ENCODE data around the gene BMPR1B.

BMPR1B gene

GRCh38 chr4:94941706-94942105 lies 184.0 kb downstream of the BMPR1B start:
- no peaks in the 10 kb centered on the region for H3K27me3 ChIP-seq (ENCODE audit: low read depth)
- no peak overlapping the region for H3K4me3 ChIP-seq
- no peak for DNase-seq (ENCODE audit: low spot score in 2 of 2)
- peaks cover 9% of the 10 kb centered on the region for H3K4me1 ChIP-seq
- no peaks in the 10 kb centered on the region for H3K36me3 ChIP-seq (replicated peaks)
- no peaks in the 10 kb centered on the region for H3K9me3 ChIP-seq
- in situ Hi-C loops (cut with MboI; ENCODE audit: low sequenced_read_pairs), result no loop called here

GRCh38 chr4:94944726-94945125 lies 187.0 kb downstream of the BMPR1B start:
- DNase-seq (ENCODE audit: low spot score in 2 of 2), result no peak
- no peaks in the 10 kb centered on the region for H3K9me3 ChIP-seq
- no peaks in the 10 kb centered on the region for H3K36me3 ChIP-seq (replicated peaks)
- H3K4me3 ChIP-seq, result no peak overlapping the region
- H3K27me3 ChIP-seq (ENCODE audit: low read depth), result no peaks in the 10 kb centered on the region
- peaks cover 11% of the 10 kb centered on the region for H3K4me1 ChIP-seq
- in situ Hi-C loops (cut with MboI; ENCODE audit: low sequenced_read_pairs), result no loop called here

GRCh38 chr4:94947681-94948108 lies 189.9 kb downstream of the BMPR1B start:
- in situ Hi-C loops (cut with MboI; ENCODE audit: low sequenced_read_pairs), result no loop called here
- H3K9me3 ChIP-seq, result no peaks in the 10 kb centered on the region
- no peaks in the 10 kb centered on the region for H3K27me3 ChIP-seq (ENCODE audit: low read depth)
- peaks cover 3% of the 10 kb centered on the region; the same call in 1 of the 2 replicates for H3K4me1 ChIP-seq
- no peak for DNase-seq (ENCODE audit: low spot score in 2 of 2)
- H3K36me3 ChIP-seq (replicated peaks), result no peaks in the 10 kb centered on the region
- no peak overlapping the region for H3K4me3 ChIP-seq

GRCh38 chr4:94954251-94954650 lies 196.5 kb downstream of the BMPR1B start:
- H3K36me3 ChIP-seq (replicated peaks), result no peaks in the 10 kb centered on the region
- H3K4me1 ChIP-seq, result peaks cover 3% of the 10 kb centered on the region
- no peak for DNase-seq (ENCODE audit: low spot score in 2 of 2)
- in situ Hi-C loops (cut with MboI; ENCODE audit: low sequenced_read_pairs), result no loop called here
- no peak overlapping the region for H3K4me3 ChIP-seq
- H3K27me3 ChIP-seq (ENCODE audit: low read depth), result no peaks in the 10 kb centered on the region
- H3K9me3 ChIP-seq, result no peaks in the 10 kb centered on the region

GRCh38 chr4:94957030-94957429 lies 199.3 kb downstream of the BMPR1B start:
- H3K36me3 ChIP-seq (replicated peaks), result no peaks in the 10 kb centered on the region
- in situ Hi-C loops (cut with MboI; ENCODE audit: low sequenced_read_pairs), result no loop called here
- no peak overlapping the region for H3K4me3 ChIP-seq
- no peaks in the 10 kb centered on the region for H3K9me3 ChIP-seq
- H3K4me1 ChIP-seq, result peaks cover 10% of the 10 kb centered on the region
- no peaks in the 10 kb centered on the region for H3K27me3 ChIP-seq (ENCODE audit: low read depth)
- DNase-seq (ENCODE audit: low spot score in 2 of 2), result peak; percentile 19 to 28

GRCh38 chr4:94959307-94959706 lies 201.6 kb downstream of the BMPR1B start:
- Histone ChIP-seq H3K36me3 (replicated peaks) (no peaks in the 10 kb centered on the region), H3K4me1 (peaks cover 10% of the 10 kb centered on the region), H3K9me3 (no peaks in the 10 kb centered on the region), H3K4me3 (no peak overlapping the region), H3K27me3 (ENCODE audit: low read depth) (no peaks in the 10 kb centered on the region)
- DNase-seq (ENCODE audit: low spot score in 2 of 2), result no peak
- in situ Hi-C loops (cut with MboI; ENCODE audit: low sequenced_read_pairs), result no loop called here

GRCh38 chr4:94960708-94961107 lies 203.0 kb downstream of the BMPR1B start:
- in situ Hi-C loops (cut with MboI; ENCODE audit: low sequenced_read_pairs), result no loop called here
- no peak overlapping the region for H3K4me3 ChIP-seq
- no peaks in the 10 kb centered on the region for H3K27me3 ChIP-seq (ENCODE audit: low read depth)
- no peak for DNase-seq (ENCODE audit: low spot score in 2 of 2)
- no peaks in the 10 kb centered on the region for H3K9me3 ChIP-seq
- H3K4me1 ChIP-seq, result peaks cover 10% of the 10 kb centered on the region
- H3K36me3 ChIP-seq (replicated peaks), result no peaks in the 10 kb centered on the region

GRCh38 chr4:94961420-94961819 lies 203.7 kb downstream of the BMPR1B start:
- no peak overlapping the region for H3K4me3 ChIP-seq
- DNase-seq (ENCODE audit: low spot score in 2 of 2), result no peak
- in situ Hi-C loops (cut with MboI; ENCODE audit: low sequenced_read_pairs), result no loop called here
- H3K4me1 ChIP-seq, result peaks cover 10% of the 10 kb centered on the region
- H3K9me3 ChIP-seq, result no peaks in the 10 kb centered on the region
- no peaks in the 10 kb centered on the region for H3K36me3 ChIP-seq (replicated peaks)
- H3K27me3 ChIP-seq (ENCODE audit: low read depth), result no peaks in the 10 kb centered on the region

GRCh38 chr4:94962484-94962883 lies 204.7 kb downstream of the BMPR1B start:
- Histone ChIP-seq H3K27me3 (ENCODE audit: low read depth) (no peaks in the 10 kb centered on the region), H3K36me3 (replicated peaks) (no peaks in the 10 kb centered on the region), H3K4me1 (peaks cover 7% of the 10 kb centered on the region), H3K4me3 (no peak overlapping the region), H3K9me3 (no peaks in the 10 kb centered on the region)
- in situ Hi-C loops (cut with MboI; ENCODE audit: low sequenced_read_pairs), result no loop called here
- DNase-seq (ENCODE audit: low spot score in 2 of 2), result no peak

GRCh38 chr4:94965852-94966251 lies 208.1 kb downstream of the BMPR1B start:
- H3K4me1 ChIP-seq, result peaks cover 5% of the 10 kb centered on the region
- H3K36me3 ChIP-seq (replicated peaks), result no peaks in the 10 kb centered on the region
- H3K9me3 ChIP-seq, result no peaks in the 10 kb centered on the region
- no peak for DNase-seq (ENCODE audit: low spot score in 2 of 2)
- H3K4me3 ChIP-seq, result no peak overlapping the region
- in situ Hi-C loops (cut with MboI; ENCODE audit: low sequenced_read_pairs), result no loop called here
- H3K27me3 ChIP-seq (ENCODE audit: low read depth), result no peaks in the 10 kb centered on the region

GRCh38 chr4:94968493-94968892 lies 210.7 kb downstream of the BMPR1B start:
- H3K4me1 ChIP-seq, result no peaks in the 10 kb centered on the region
- no peaks in the 10 kb centered on the region for H3K27me3 ChIP-seq (ENCODE audit: low read depth)
- in situ Hi-C loops (cut with MboI; ENCODE audit: low sequenced_read_pairs), result no loop called here
- no peak for DNase-seq (ENCODE audit: low spot score in 2 of 2)
- no peaks in the 10 kb centered on the region for H3K9me3 ChIP-seq
- H3K4me3 ChIP-seq, result no peak overlapping the region
- no peaks in the 10 kb centered on the region for H3K36me3 ChIP-seq (replicated peaks)

- Histone ChIP-seq H3K4me3 (no peak overlapping the region), H3K9me3 (no peaks in the 10 kb centered on the region), H3K27me3 (ENCODE audit: low read depth) (no peaks in the 10 kb centered on the region), H3K36me3 (replicated peaks) (no peaks in the 10 kb centered on the region), H3K4me1 (no peaks in the 10 kb centered on the region)
- DNase-seq (ENCODE audit: low spot score in 2 of 2), result no peak
- in situ Hi-C loops (cut with MboI; ENCODE audit: low sequenced_read_pairs), result no loop called here
Measured at GRCh38 chr4:94970650-94971049, 212.9 kb downstream of the BMPR1B start.

- no peak for DNase-seq (ENCODE audit: low spot score in 2 of 2)
- H3K27me3 ChIP-seq (ENCODE audit: low read depth), result no peaks in the 10 kb centered on the region
- no peak overlapping the region for H3K4me3 ChIP-seq
- H3K36me3 ChIP-seq (replicated peaks), result no peaks in the 10 kb centered on the region
- no peaks in the 10 kb centered on the region for H3K4me1 ChIP-seq
- in situ Hi-C loops (cut with MboI; ENCODE audit: low sequenced_read_pairs), result no loop called here
- no peaks in the 10 kb centered on the region for H3K9me3 ChIP-seq
Measured at GRCh38 chr4:94974773-94975172, 217.0 kb downstream of the BMPR1B start.

GRCh38 chr4:94976371-94977011 lies 218.7 kb downstream of the BMPR1B start:
- DNase-seq (ENCODE audit: low spot score in 2 of 2), result no peak

GRCh38 chr4:94978904-94979303 lies 221.1 kb downstream of the BMPR1B start:
- in situ Hi-C loops (cut with MboI; ENCODE audit: low sequenced_read_pairs), result no loop called here
- no peak for DNase-seq (ENCODE audit: low spot score in 2 of 2)
- H3K27me3 ChIP-seq (ENCODE audit: low read depth), result no peaks in the 10 kb centered on the region
- no peaks in the 10 kb centered on the region for H3K36me3 ChIP-seq (replicated peaks)
- H3K4me1 ChIP-seq, result no peaks in the 10 kb centered on the region
- no peak overlapping the region for H3K4me3 ChIP-seq
- no peaks in the 10 kb centered on the region for H3K9me3 ChIP-seq

More at GRCh38 chr4:94976371-94977011, 218.7 kb downstream of the BMPR1B start:
- H3K9me3 ChIP-seq, result no peaks in the 10 kb centered on the region
- no peaks in the 10 kb centered on the region for H3K27me3 ChIP-seq (ENCODE audit: low read depth)
- H3K4me3 ChIP-seq, result no peak overlapping the region
- in situ Hi-C loops (cut with MboI; ENCODE audit: low sequenced_read_pairs), result no loop called here
- no peaks in the 10 kb centered on the region for H3K4me1 ChIP-seq
- no peaks in the 10 kb centered on the region for H3K36me3 ChIP-seq (replicated peaks)

Data from HAP-1 (cell line).